ENCODE results near the gene IL21R. TPM values are rescaled to one million over a fixed set of nuclear protein-coding genes. Genes with fewer than 3 reads are reported as not detected.

IL21R gene
- total RNA-seq, 4 donors from 2014 or later, result 0.20 to 1.1 (median 0.27) TPM; not detected in 1

DNA sequence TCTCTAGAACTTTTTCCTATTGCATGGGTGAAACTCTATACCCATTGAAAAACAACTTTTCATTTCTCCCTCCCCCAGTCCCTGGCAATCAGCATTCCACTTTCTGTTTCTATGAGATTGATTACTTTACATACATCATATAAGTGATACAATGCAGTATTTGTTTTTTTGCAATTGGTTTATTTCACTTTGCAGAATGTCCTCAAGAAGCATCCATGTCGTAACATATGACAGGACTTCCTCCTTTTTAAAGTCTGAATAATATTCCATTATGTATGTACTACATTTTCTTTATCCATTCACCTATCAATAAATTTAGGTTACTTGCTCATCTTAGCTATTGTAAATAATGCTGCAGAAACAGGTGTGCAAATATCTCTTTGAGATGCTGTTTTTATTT is 8.8 kb downstream of the IL21R start:
- no peak overlapping the region for H3K4me3 ChIP-seq
- H3K27me3 ChIP-seq, result no peaks in the 10 kb centered on the region
- no peak overlapping the region for H3K27ac ChIP-seq
- in situ Hi-C loops (cut with MboI; ENCODE audit: low pct_ligation_motif_present in 1 of 4, low pct_unique_long_range_greater_than_20kb in 1 of 4, low sequenced_read_pairs in 3 of 4) (no loop called here), intact Hi-C loops (cut with DNase I; ENCODE audit: low total_unique reads) (no loop called here)
- TF ChIP-seq POLR2A (IDR thresholded peaks at IDR 0.05), result no peak
- no peak for TF ChIP-seq POLR2AphosphoS5 (IDR thresholded peaks at IDR 0.05)
- no peak for TF ChIP-seq EP300 (IDR thresholded peaks at IDR 0.05; ENCODE audit: low read depth)
- peaks cover 0 to 4% of the 10 kb centered on the region in 2 donors for H3K9me3 ChIP-seq
- 62 to 74% methylated on average over 1 of the region's 1 CpG for WGBS, 2 donors (ENCODE audit: low coverage in 1 of 2)
- no peaks in the 10 kb centered on the region for H3K36me3 ChIP-seq
- no peak for DNase-seq
- H3K4me1 ChIP-seq, result peaks cover 0 to 6% (median 0%) of the 10 kb centered on the region in 4 donors

GRCh38 chr16:27413956-27414355 is 12.0 kb downstream of the IL21R start:
- in situ Hi-C loops (cut with MboI; ENCODE audit: low pct_ligation_motif_present in 1 of 4, low pct_unique_long_range_greater_than_20kb in 1 of 4, low sequenced_read_pairs in 3 of 4), result no loop called here
- 83 to 85% methylated on average over 2 of the region's 2 CpGs for WGBS, 2 donors (ENCODE audit: low coverage in 1 of 2)
- TF ChIP-seq POLR2AphosphoS5 (IDR thresholded peaks at IDR 0.05) (no peak), POLR2A (IDR thresholded peaks at IDR 0.05) (no peak), CTCF (IDR thresholded peaks at IDR 0.05) (no peak), EP300 (IDR thresholded peaks at IDR 0.05; ENCODE audit: low read depth) (no peak)

DNA sequence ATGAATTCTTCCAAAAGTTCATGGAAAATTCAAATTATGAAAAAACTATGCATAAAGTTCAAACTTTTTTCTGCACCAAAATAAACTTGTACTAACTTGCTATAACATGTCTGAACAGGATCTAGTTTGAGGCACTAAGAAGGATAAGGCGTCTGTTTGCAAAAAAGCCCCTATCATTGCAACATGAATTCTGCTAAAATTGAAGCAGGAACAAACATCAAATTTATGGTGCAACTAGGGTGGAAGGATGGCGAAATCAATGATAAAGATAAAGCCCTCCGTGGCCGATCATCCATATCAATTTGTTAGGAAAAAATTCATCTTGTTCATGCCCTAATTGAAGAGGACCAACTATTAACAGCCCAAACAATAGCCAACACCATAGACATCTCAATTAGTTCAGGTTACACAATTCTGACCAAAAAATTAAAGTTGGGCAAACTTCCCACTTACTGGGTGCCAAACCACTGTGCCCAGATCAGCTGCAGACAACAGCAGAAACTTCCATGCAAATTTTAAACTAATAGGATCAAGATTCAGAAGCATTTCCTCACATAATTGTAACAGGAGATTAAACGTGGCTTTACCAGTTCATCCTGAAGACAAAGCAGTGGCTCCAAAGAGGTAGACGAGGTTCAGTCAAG is 12.9 kb downstream of the IL21R start:
- in situ Hi-C loops (cut with MboI; ENCODE audit: low pct_ligation_motif_present in 1 of 4, low pct_unique_long_range_greater_than_20kb in 1 of 4, low sequenced_read_pairs in 3 of 4) (no loop called here), intact Hi-C loops (cut with DNase I; ENCODE audit: low total_unique reads) (no loop called here)
- TF ChIP-seq POLR2A (IDR thresholded peaks at IDR 0.05), result no peak
- TF ChIP-seq POLR2AphosphoS5 (IDR thresholded peaks at IDR 0.05), result no peak
- no peak for TF ChIP-seq CTCF (IDR thresholded peaks at IDR 0.05)
- TF ChIP-seq EP300 (IDR thresholded peaks at IDR 0.05; ENCODE audit: low read depth), result no peak
- Histone ChIP-seq H3K27me3 (no peaks in the 10 kb centered on the region), H3K4me1 (no peaks in the 10 kb centered on the region), H3K4me3 (no peak overlapping the region), H3K9me3 (peaks cover 0 to 4% of the 10 kb centered on the region in 2 donors), H3K36me3 (no peaks in the 10 kb centered on the region), H3K27ac (no peak overlapping the region)
- no peak for DNase-seq
- 71 to 78% methylated on average over 6 of the region's 6 CpGs for WGBS, 2 donors (ENCODE audit: low coverage in 1 of 2)

More at GRCh38 chr16:27413956-27414355, 12.0 kb downstream of the IL21R start:
- DNase-seq, result no peak
- intact Hi-C loops (cut with DNase I; ENCODE audit: low total_unique reads), result no loop called here
- Histone ChIP-seq H3K9me3 (peaks cover 0 to 4% of the 10 kb centered on the region in 2 donors), H3K4me1 (no peaks in the 10 kb centered on the region), H3K27ac (no peak overlapping the region), H3K36me3 (no peaks in the 10 kb centered on the region), H3K27me3 (no peaks in the 10 kb centered on the region), H3K4me3 (no peak overlapping the region)

- H3K4me1 ChIP-seq, result no peaks in the 10 kb centered on the region
- intact Hi-C loops (cut with DNase I; ENCODE audit: low total_unique reads) (no loop called here), in situ Hi-C loops (cut with MboI; ENCODE audit: low pct_ligation_motif_present in 1 of 4, low pct_unique_long_range_greater_than_20kb in 1 of 4, low sequenced_read_pairs in 3 of 4) (no loop called here)
- H3K27ac ChIP-seq, result no peak overlapping the region
- H3K27me3 ChIP-seq, result no peaks in the 10 kb centered on the region
- DNase-seq, result no peak
- H3K4me3 ChIP-seq, result no peak overlapping the region
- H3K36me3 ChIP-seq, result no peaks in the 10 kb centered on the region
- peaks cover 8 to 13% of the 10 kb centered on the region in 2 donors for H3K9me3 ChIP-seq
- 76 to 79% methylated on average over 4 of the region's 4 CpGs for WGBS, 2 donors (ENCODE audit: low coverage in 1 of 2)
- TF ChIP-seq EP300 (IDR thresholded peaks at IDR 0.05; ENCODE audit: low read depth) (no peak), POLR2AphosphoS5 (IDR thresholded peaks at IDR 0.05) (no peak), CTCF (IDR thresholded peaks at IDR 0.05) (no peak)
Measured at GRCh38 chr16:27417047-27417671, 15.2 kb downstream of the IL21R start.
